Activated CD4-positive, alpha-beta T cell treated with anti-CD3 and anti-CD28 coated beads, Interleukin-2, amount 50 U/mL, for 1 hour (primary cell): Measurements from ENCODE around the gene MAMLD1.
A peak's percentile ranks its signal among the peaks of the same experiment; 100 is the strongest.

ENCODE experiments used
- DNase-seq: peaks from one replicate; pipeline ENCODE4 v3.0.0-alpha.2; 2020

The MAMLD1 gene

DNA sequence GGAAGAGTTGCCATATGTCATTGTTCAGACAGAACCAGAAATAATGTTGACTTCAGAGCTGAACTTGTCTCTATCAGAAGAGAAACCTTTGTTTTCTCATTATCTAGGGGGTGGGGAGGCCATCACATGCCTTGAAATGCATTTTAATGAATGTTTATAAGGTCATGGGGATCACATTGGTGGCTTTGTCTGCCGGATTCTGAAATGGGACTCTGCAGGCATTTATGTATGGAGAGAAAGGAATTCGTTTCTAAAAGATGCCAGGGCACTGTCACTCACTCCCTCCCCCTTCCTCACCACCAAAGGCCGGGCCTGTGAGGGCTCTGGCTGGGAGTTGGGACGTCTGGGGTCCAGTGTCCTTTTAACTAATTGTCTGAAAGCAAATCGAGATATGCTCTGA, 102.2 kb downstream of the MAMLD1 start:
- no peak for DNase-seq

DNA sequence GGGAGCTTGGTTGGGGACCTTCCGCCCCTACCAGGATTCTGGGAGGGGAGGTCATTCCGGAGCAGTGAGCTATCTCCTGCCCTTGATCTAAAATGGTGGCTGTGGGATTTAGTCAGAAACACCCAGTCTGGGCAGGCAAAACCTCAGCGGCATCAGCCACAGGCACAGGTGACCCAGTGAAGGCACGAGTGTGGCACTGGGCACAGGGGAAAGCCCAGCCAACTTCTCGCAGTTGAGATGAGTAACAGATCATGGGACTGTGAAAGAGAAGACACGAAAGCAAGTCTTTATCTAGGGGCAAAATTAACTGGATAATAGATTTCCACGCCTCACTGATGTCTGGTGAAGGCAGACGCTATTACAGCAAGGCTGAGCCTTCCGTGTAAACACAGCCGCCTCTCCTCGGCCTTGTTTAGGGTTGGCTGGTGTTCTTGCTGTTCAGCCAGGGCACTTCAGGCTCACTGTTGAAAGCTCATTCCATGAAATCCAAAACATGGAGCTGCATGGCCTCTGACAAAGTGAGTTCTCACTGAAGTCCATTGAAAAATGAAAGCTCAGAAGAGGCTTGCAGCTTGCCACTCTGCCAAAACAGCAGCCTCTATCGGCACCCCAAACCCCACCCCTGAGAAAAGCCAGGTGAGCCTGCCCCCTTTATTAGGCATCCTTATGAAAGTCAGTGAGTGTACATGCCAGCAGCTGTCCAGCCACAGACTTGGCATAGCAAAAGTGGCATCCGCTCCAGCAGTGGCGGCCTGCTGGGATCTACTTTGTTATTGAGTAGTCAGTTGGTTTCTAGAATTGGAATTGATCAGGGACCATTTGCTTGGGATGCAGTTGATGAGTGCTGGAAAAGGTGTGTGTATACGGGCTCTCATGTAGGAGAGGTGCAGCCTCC, 103.0 kb downstream of the MAMLD1 start:
- no peak for DNase-seq

DNA sequence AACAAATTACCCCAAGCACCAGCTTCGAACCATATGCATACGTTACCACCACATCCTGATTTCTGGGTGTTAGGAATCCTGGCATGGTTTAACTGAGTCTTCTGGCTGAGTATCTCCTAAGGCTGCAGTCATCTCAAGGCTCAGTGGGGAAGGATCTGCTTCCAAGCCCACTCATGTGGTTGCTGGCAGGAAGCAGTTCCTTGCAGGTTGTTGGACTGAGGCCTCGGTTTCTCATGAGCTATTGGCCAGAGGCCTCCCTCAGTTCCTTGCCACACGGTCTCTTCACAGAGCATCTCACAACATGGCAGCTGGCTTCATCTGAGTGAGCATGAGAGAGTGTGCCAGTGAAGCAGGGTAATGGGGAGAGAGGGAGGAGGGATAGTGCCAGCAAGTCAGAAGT, 109.2 kb downstream of the MAMLD1 start:
- no peak for DNase-seq

DNA sequence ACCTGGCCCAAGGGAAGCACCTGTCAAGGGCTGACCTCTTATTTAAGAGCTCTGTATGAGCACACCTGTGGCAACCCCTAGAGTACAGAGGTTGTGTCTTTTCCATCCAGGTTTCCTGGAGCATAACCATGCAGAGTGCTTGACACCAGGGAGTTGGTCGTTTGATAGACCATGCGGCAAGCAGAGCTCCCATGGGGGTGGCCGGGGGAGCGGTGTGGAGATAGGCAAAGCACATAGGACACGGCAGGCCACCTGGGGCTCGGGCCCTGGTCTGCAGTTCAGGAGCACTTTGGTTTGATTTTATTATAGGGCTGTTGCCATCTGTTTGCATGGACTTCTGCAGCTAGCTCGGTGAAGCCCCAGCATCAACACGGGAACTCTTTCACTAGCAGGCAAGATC, 110.3 kb downstream of the MAMLD1 start:
- DNase-seq, result no peak

DNA sequence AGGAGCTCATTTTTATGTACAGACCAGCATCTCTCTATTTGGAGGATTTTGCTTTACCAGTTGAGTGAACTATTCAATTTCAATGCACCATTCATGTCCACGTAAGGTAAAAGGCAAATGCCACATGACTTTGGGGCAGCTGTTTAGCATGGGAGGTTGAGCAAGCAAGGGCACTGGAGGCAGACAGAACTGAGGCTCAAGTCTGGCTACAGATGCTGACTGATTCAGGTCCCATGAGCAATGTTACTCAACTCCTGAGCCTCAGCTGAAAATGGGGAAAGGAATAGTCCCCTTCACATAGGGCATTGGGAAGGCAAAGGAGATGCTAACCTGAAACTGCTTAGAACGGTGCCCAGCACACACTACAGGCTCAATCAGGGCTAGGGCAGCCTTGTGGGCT, 112.3 kb downstream of the MAMLD1 start:
- DNase-seq, result no peak

DNA sequence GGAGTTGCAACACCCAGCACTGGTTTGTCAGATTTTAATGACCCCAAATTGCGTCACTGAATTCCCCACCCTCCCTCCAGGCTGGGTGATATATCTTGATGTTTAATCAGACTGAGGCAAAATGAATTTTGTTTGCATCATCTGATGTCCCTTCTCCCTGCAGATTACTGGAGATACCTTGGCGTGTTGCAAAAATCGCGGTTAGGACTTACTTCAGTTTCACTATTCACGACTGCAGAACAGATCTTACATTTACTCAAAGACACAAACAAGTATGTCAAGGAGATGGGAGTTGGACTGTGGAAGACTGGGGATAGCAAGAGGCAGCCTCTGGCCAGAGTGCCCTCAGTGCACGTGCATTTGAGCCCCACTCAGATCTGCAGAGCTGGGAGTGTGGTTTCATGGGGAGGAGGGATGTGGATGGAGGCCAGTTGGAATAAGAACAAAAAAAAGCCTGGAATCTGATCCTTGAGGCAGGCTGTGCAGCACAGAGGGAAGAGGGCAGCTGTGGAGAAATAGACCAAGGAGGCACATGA, 113.1 kb downstream of the MAMLD1 start:
- no peak for DNase-seq

DNA sequence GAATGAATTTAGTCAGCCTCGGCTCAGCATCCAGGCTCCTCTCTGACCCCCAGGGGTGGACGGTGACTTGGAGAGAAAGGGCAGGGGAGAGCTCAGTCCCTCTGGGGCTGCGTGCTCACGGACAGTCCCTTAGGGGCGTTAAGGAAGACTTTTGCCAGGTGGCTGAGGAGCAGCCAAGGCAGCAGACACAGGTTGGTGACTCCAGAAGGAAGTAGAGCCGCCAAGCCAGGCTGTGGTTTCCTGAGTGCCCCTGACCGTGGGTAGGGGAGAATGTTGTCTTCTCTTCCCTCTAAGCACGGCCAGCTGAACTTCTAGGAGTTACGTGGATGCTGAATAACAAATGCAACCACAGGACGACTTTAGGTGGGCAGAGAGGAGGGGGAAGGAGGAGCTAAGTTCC, 114.3 kb downstream of the MAMLD1 start:
- no peak for DNase-seq

DNA sequence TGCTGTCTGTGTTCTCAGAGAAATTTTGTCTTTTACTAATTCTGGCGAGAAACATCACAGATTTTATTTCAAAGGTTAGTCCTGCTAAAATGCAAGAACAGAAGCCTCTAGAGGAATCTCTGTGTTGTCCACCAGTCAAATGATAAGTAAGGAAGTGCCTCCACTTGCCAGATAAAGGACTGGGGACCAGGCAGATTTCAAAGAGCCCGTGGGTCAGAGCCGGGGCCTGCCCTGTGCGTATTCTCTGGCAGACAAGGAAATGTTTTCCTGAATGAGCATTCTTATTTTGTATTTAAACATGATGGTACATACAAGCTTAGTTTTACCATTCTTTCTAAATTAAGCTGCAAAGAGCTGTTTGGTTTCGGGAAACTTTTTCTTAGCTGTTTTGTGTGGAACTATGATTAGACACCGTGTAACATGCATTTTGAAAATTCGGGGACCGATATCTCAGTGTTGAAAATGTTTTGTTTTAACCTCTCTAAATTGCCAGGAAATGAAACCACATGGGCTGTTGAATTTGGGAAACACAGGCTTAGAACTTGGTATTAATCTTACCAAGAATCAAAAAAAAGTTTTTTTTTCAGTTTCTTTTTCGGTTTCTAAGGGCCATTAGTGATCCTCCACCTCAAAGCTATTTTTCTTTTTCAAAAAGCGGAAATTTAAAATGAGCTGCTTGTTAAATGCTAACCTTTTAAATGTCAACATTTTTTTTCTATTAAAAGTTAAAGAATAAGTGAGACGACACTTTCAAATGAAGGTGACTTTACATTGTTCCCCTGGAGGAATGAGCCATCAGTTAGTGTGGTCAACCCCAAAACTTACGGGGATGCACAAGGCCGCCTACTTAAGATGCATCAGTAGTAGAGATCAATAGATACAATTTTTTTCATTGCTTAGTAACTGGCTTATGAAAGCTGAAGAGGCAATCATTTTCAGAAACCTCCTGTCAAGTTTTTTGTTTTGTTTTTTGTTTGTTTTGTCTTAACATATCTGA, 115.7 kb downstream of the MAMLD1 start:
- DNase-seq, result no peak

DNA sequence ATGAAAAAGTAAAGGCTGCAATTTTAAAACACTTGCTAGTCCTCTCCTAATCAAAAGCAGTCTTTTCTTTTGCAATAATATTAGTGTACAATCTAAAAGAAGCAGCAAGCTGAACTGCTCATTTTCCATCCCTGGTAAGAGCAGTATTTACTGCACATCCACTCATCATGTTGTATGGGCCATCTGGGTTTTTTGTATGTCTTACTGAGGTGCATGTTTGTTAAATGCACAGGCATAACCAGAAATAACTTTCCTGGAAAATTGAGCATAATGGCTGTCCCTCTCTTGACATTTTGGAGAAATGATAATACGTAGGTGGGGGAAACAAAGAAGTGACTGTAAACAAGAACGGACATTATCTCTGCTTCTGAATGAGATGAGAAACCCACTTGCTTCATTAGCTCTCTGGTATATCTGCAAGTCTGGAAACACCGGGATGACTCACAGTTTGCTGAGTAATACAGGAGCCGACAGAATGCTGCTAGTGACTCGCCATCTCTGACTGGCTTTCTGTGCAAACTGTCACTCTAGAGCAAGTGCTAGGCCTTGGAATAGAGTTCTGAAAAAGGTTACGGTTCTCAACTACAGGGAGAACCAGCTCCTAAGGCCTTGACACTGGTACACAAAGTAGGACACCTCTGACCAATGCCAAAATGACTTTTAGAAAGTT, 119.6 kb downstream of the MAMLD1 start:
- DNase-seq, result no peak

DNA sequence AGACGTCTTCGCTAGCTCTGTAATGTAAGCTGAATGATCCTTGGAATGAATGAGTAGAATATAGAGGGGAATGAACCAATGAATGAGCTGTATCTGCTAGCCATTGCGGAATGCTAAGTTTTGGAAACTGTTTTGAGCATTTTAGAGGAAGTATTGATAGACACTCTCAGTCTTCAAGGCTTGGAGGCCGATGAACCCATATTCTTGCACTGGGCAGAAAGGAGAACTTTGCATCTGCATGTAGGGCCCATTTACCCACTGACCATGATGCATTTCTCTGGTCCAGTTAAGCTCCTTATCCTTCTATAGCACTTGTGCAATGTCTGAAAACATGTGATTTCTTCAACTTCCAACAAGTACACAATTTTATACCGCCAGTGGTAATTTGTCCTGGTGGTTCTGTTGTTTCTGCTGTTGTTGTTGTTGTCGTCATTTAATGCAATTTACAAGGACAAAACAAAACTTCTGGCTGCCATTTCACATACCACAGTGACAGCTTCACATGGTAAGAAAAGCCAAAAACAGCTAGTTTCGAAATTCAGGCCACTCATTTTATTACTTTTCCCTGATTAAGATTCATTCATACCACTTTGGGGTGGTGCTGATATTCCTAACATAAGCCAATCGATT, 120.4 kb downstream of the MAMLD1 start:
- no peak for DNase-seq

DNA sequence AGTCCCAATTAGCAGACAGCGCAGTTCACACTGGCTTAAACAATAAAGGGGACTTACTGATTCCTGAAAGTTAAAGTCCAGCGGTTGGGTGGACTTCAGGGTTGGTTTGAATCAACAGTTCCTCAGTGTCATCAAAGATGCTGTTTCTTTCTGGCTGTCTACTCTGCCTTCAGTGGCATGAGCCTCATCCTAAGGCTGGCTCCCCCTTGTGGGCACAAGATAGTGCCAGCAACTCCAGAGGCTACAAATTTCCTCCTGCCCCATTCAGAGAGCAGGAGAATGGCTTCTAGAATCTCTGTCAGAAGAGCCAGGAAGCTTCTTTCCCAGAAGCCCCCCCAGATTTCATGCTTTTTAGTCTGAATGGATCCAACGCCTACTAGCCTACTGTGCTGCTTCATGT, 122.9 kb downstream of the MAMLD1 start:
- peak; percentile 32 for DNase-seq

DNA sequence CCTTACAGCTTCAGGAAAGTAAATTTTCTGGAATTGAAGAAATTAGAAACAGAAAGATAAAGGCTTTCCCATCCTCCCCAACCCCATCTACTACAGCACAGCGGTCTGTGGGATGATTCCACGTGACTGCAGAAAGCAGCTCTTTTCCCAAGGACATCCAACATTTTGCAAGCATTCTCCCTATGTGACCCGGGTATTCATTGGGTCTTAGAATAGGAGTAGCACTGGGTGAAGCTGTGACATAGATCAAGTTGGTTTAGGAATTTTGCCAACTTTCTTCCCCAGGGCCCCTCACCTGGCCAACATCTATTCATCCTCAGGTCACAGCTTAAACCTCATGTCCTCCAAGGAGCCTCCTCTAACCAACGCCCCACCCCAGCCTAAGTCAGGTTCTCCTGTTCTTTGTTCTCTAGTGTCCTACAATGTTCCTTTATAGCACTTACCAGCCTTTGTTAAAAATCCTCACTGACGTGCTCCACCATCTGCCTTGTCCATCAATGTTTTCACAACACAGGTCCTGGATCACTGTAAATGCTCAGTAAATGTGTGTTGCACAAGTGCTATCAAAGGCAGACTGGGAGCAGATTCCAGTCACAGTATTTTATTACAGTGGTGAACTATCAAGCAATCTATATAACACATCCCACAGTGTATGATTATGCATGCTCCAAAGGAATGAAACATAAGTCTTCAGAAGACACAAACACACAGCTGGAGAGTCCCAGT, 124.4 kb downstream of the MAMLD1 start:
- no peak for DNase-seq

DNA sequence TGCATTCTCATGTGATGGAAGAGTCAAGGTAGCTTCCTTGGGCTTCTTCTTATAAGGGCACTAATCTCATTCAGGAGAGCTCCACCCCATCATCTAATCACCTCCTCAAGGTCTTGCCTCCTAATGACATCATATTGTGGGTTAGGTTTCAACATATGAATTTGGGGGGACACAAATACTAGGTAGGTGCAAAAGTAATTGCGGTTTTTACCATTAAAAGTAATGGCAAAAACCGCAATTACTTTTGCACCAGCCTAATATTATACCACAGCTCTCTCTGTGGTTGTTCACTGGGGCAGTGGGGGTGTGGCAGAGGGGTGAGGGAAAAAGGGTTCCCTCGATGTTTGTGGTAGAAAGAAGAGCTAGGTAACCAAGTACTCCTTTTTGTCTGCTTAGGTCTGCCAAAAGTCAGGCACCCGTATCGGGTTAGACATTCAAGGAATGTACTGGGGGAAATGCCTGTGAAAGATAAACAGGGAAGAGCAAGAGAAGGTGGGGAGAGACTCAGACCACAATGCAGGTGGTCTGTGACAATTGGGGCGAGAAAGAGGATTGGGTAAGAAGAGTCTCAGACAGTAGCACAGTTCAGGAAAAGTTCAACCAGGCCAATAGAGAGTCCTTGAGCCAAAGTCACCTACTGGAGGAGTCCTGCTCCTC, 126.4 kb downstream of the MAMLD1 start:
- DNase-seq, result no peak

DNA sequence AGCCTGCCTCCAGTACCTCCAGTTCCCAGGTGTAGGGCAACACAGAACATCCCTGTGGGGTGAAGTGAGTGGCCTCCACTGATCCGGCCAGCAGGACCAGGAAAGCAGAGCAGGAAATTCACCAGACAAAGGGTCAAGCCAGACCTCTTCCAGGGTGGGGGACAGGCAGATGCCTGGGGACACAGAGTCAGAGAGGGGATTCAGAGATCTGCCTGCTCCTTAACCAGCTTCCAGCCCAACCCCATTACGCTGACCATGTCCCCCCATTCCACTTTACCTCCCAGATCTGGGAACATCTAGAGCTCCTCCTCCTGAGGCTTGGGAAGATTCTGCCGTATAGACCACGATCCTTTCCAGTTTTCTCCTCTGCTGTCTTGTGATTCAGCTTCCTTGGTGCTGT, 132.4 kb downstream of the MAMLD1 start:
- no peak for DNase-seq

DNA sequence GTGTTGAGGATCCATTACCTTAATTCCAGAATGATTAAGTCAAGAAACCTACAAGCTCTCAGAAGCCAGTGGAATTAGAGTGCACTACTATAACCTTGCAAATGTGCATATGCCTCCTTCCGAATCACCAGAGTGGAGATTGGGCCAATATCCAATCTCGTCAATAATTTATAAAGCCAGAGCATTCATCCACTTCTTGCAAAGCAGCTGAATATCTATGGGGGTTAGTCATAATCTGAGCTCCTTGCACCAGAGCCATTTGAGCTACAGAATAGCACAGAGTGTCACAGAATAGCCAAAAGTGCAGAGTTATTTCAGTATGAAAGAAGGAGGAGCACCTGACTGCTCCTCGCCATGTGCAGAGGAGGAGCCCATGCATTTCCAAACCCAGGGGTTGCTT, 136.1 kb downstream of the MAMLD1 start:
- DNase-seq, result no peak

DNA sequence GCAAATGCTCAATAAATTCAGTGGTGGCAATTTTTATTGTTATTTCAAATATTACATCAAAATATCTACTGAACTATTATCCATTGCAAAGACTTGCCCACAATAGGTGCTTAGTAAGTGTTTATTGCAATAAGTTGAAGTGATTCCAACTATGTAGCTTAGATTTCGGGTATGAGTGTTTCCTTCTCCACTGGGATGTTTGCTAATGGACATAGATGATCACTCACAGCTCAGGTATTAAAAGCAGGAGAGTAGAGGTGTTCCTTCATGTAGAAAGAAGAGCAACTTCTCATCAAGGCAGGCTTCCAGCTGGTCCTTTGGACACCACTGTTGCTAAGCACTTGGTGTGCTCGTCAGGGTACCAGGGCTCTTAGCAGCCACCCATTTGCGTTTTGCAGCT, 139.0 kb downstream of the MAMLD1 start:
- no peak for DNase-seq

DNA sequence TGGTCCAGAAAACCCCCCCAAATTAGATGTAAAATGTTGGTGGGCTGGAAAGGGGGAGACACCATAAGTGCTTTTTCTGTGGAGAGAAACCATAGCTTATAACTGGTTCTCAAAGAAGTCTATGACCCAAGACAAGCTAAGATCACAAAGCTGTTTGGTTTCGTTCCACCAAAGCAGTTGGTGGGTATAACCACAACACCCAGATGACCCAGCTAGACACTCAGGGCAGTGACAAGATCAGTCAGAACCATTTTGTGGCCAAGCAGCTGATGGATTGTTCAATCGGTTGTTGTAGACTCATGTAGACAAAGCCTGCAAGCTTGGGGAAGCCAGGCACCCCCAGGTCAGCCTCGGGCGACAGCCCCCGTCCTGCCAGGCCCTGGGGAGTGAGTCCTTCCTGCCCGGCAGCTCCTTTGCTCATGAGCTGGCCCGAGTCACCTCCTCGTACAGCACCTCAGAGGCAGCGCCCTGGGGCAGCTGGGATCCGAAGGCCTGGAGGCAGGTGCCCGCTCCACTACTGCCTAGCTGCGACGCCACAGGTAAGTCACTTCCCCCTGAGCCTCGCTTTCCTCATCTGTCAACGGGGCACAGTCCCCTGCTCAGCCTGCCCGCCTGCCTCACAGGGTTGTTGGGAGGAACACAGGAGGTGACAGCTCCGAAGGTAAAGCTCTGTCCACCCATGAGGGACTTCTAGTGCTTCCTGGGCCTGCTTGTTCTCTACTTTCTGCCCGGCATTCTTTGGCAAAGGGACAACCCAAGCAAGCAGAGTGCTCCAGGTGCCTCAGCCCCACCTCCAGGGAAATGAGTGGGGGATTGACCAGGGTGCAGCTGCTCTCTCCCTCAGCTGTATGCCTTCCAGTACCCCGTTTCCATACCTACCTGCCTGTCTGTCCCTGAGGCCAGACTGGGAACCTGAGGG, 140.1 kb downstream of the MAMLD1 start:
- DNase-seq, result no peak

DNA sequence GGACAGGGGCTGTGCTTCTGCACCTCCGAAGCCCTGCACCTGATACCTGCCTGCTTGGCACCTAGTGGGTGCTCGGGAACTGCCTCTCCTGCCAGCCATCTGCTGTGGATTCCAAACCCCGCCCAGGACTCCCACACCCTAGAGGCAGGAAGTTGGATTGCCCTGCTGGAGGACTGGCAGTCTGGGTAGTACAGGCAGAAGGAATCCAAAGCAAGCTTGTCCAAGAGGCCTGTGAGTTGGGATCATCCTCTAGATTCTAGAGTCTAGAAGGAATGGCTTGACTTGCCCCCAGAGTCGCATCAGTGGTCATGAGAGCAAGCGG, 140.7 kb downstream of the MAMLD1 start:
- no peak for DNase-seq

DNA sequence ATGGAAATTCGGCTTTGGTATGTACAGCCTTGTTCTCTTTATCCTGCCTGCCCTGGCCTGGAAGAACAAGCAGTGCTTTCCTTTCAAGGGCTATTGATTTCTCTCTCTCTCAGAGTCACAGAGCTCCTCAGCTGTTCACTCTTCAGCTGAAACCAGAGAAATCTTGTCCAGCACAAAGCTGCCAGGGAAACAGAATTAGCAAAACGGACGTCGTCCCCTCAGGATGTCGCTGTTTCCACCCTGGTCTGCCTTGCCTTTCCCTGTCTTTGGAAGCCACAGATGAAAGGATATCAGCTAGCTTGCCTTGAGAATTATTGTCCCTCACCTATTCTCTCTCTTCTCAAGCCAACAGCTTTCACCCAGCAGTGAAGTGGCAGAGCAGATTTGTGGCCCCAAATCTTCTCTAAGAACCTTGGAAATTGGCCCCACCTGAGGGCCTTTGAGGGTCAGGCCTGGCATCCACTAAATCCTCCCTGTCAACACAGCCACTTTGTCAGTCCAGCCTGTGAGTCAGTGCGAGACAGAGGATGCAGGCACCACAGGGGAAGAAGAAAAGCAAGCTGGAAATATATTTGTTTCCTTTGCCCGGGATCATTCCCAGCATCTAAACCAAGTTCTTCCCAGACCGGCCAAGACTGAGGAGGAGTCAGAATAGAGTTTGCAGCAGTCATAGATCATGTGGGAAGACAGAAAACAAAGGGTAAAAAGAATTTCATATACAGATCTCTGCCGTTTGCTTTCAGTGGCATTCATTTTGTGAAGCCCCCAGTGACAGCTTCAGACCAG, 141.5 kb downstream of the MAMLD1 start:
- no peak for DNase-seq
